Gastroesophageal sphincter (tissue), 4 donors: ENCODE data around the gene UBAC2. TPM values are rescaled to one million over a fixed set of nuclear protein-coding genes. Genes with fewer than 3 reads are reported as not detected.

Source experiments
- ATAC-seq: fragments of 150-250 bp; one replicate; pipeline ENCODE4 v1.9.1; 2016; ENCODE audit warnings: mild to moderate bottlenecking, moderate library complexity
- H3K27ac ChIP-seq, 4 donors: fragments of 200-600 bp; sonication (generic) in 3 of 4; 1 replicate in 3 of 4; 2 replicates in 1 of 4; pipeline ENCODE4 v1.5.1; 2016 to 2019
- H3K27me3 ChIP-seq: fragments of 200-600 bp; sonication (generic); one replicate; pipeline ENCODE4 v1.5.1; 2019
- H3K36me3 ChIP-seq, 2 donors: fragments of 200-600 bp; sonication (generic); one replicate each; pipeline ENCODE4 v1.5.1; 2019; ENCODE audit warnings: control low read depth in 1 of 2
- H3K4me1 ChIP-seq, 3 donors: fragments of 200-600 bp; sonication (generic); 1 replicate in 2 of 3; 2 replicates in 1 of 3; pipeline ENCODE4 v1.5.1; 2016 to 2019; ENCODE audit warnings: control low read depth in 2 of 3
- H3K4me3 ChIP-seq, 2 donors: fragments of 200-600 bp; sonication (generic); one replicate each; pipeline ENCODE4 v1.5.1; 2019; ENCODE audit warnings: mild to moderate bottlenecking in 1 of 2, moderate library complexity in 1 of 2
- H3K9me3 ChIP-seq, 3 donors: fragments of 200-600 bp; sonication (generic); one replicate each; pipeline ENCODE4 v1.5.1; 2017 to 2019; ENCODE audit warnings: control low read depth in 2 of 3
- CTCF ChIP-seq, 4 experiments: fragments of 200-600 bp in 2 of 4; fragments of 450-650 bp in 2 of 4; sonication (generic) in 1 of 4; IDR thresholded peaks; one replicate each; pipeline ENCODE4 v1.5.1; 2017 to 2019; ENCODE audit warnings: antibody characterized with exemption in 4 of 4, mild to moderate bottlenecking in 2 of 4, moderate library complexity in 2 of 4
- EP300 ChIP-seq: sonication (generic); formaldehyde crosslinking; IDR thresholded peaks from one replicate; pipeline ENCODE4 v1.6.1; 2017; ENCODE audit warnings: antibody characterized with exemption, mild to moderate bottlenecking
- POLR2A ChIP-seq, 2 donors: fragments of 450-650 bp; IDR thresholded peaks; one replicate each; pipeline ENCODE4 v1.6.1; 2017; ENCODE audit warnings: antibody characterized with exemption in 2 of 2, mild to moderate bottlenecking in 2 of 2, moderate library complexity in 1 of 2
- POLR2AphosphoS5 ChIP-seq: sonication (generic); formaldehyde crosslinking; IDR thresholded peaks from one replicate; pipeline ENCODE4 v1.6.1; 2017; ENCODE audit warnings: antibody characterized with exemption
- WGBS, 2 donors: methylation state at CpG; one replicate each; pipeline ENCODE4 v1.1.5; 2018; ENCODE audit warnings: low coverage in 1 of 2; 5-methylcytosine and 5-hydroxymethylcytosine counted together
- total RNA-seq, 4 donors: library from RNA; depleted of rRNA; stranded (reverse); fragments of >200 nt; gene quantifications; one replicate each; pipeline ENCODE4 v1.1.0, GENCODE V29; 2016

The UBAC2 gene
- total RNA-seq, 4 donors from 2014 or later: 45.0 to 59.6 (median 52.2) TPM

- 67% methylated on average over 1 of the region's 3 CpGs; no CpG with 5 or more reads in 1 of the 2 donors for WGBS, 2 donors
- no peak overlapping the region for H3K27ac ChIP-seq
Measured at GRCh38 chr13:99173606-99174005, 27.0 kb upstream of the UBAC2 start.

DNA sequence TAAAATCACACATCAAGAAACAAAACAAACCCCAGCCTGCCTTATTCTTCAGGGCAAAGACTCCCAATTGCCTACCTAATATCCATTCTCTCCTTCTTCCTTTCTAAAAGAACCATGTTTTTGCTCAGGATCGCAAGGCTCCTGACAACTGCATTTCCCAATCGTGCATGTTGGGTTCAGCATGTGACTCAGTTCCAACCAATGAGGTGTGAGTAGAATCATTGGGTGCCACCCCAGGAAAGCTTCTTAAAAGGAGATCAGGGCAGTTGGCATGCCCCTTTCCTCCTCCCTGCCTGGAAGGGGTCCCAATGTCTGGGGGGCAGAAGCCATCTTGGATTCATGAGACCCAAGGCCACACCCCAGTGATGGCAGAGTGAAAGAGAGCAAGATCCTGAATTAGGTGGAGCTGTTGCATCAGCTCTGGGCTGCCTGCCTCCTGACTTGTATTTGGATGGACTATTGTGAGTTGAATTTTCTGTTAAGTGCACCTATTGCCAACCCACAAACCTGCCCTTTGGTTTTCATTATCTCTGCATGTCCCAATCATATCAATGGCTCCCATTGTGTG is 26.0 kb upstream of the UBAC2 start:
- TF ChIP-seq EP300 (no peak), POLR2AphosphoS5 (no peak), POLR2A (IDR thresholded peaks at IDR 0.05) (no peak), CTCF (IDR thresholded peaks at IDR 0.05) (no peak)
- no peak overlapping the region for H3K27ac ChIP-seq
- peaks cover 21% of the 10 kb centered on the region for H3K27me3 ChIP-seq
- H3K36me3 ChIP-seq: no peaks in the 10 kb centered on the region
- ATAC-seq: no peak
- H3K4me3 ChIP-seq: no peak overlapping the region
- H3K4me1 ChIP-seq: no peaks in the 10 kb centered on the region
- no peaks in the 10 kb centered on the region for H3K9me3 ChIP-seq
- WGBS, 2 donors: 40 to 54% methylated on average over 2 of the region's 2 CpGs

More at GRCh38 chr13:99173606-99174005, 27.0 kb upstream of the UBAC2 start:
- no peak overlapping the region for H3K4me3 ChIP-seq
- no peak for ATAC-seq
- H3K4me1 ChIP-seq: no peaks in the 10 kb centered on the region
- no peak for TF ChIP-seq EP300
- H3K36me3 ChIP-seq: no peaks in the 10 kb centered on the region
- no peaks in the 10 kb centered on the region for H3K9me3 ChIP-seq
- H3K27me3 ChIP-seq: peaks cover 21% of the 10 kb centered on the region

DNA sequence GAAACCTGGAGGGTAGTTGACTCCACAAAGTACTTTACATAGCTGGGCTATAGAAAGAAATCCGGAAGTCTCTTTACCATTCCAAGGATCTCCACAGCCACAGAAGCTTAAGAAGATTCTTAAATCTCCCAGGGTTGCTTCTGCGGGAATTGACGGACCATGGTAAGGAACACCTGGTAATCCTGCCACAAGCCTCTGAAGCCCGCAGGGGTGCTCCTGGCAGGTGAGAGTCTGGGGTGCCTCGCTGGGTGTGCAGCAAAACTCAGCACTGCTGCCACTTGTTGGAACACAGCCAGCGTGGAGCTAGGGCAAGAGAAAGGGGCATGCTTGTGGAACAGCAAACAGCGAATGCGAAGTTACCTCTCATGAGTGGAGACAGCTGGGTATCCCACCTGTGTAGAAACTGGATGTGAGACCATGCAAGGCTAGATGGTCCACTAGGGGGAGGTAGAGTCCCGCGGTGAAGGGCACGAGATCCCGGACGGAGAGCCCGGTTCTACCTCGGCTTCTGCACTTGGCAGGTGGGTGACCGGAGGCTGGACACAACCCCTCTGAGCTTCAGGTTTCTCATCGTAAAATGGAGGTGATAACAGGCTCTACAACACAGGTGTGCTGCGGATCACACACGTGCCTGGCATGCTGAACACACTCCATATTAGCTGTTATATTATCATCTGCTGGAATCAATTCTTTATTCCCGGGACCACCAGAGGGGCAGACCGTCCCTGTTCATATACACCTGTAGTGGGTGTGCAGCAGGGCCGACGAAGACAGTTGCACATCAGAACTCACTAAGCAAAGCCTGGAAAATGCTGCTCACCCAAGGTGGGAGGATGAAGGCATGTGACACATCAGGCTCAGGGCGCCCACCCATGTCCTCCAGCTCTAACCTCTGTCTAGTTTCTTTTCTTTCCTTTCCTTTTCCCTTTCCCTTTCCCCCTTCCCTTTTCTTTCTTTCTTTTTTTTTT is 24.1 kb upstream of the UBAC2 start:
- no peaks in the 10 kb centered on the region for H3K9me3 ChIP-seq
- WGBS, 2 donors: 21% methylated on average over 18 of the region's 24 CpGs

DNA sequence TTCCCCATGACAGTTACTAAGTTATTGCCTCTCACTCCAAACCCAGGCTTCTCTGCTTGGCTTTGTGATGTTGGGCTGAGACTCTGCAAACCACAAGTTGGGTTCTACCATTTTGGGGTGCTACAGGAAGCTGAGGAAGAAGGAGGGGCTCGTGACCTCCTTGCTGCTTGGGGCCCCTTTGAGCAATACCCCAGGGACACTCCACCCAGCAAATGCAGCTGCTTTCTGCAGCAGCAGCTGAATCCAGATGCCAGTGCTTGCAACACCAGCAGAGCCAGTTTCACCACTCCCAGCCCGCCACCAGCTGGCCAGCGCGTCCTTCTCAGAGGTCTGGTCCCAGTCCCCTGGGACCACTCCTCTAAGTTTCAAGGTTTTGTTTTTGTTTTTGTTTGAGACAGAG is 22.0 kb upstream of the UBAC2 start:
- 60 to 65% methylated on average over 1 to 4 of the region's 4 CpGs for WGBS, 2 donors
- no peak overlapping the region for H3K4me3 ChIP-seq

More for the DNA sequence above, 24.1 kb upstream of the UBAC2 start:
- peak; percentile 81 to 95 (median 82) for TF ChIP-seq CTCF (IDR thresholded peaks at IDR 0.05)
- TF ChIP-seq EP300: no peak
- no peak overlapping the region for H3K27ac ChIP-seq
- H3K4me3 ChIP-seq: no peak overlapping the region
- peaks cover 21% of the 10 kb centered on the region for H3K27me3 ChIP-seq
- no peaks in the 10 kb centered on the region for H3K4me1 ChIP-seq
- peak; percentile 85 for ATAC-seq
- no peaks in the 10 kb centered on the region for H3K36me3 ChIP-seq

More for the DNA sequence above, 22.0 kb upstream of the UBAC2 start:
- TF ChIP-seq EP300 (no peak), CTCF (IDR thresholded peaks at IDR 0.05) (no peak), POLR2AphosphoS5 (no peak), POLR2A (IDR thresholded peaks at IDR 0.05) (no peak)
- H3K9me3 ChIP-seq: peaks cover 0 to 12% (median 0%) of the 10 kb centered on the region in 3 donors
- H3K27ac ChIP-seq: no peak overlapping the region
- no peaks in the 10 kb centered on the region for H3K36me3 ChIP-seq
- ATAC-seq: no peak
- no peaks in the 10 kb centered on the region for H3K4me1 ChIP-seq
- H3K27me3 ChIP-seq: peaks cover 21% of the 10 kb centered on the region
